Activated T-cell treated with anti-CD3 and anti-CD28 coated beads for 1 hour (primary cell): ENCODE data around the gene BRCA2.
"Not testable (repeated sequence)": the region's sequence is repeated elsewhere in the genome, so short reads cannot be mapped to it uniquely, and the experiment has no call there.

ENCODE experiments used
- DNase-seq: peaks from one replicate; pipeline ENCODE4 v3.0.0-alpha.2; 2020; ENCODE audit warnings: low read depth

Gene BRCA2

DNA sequence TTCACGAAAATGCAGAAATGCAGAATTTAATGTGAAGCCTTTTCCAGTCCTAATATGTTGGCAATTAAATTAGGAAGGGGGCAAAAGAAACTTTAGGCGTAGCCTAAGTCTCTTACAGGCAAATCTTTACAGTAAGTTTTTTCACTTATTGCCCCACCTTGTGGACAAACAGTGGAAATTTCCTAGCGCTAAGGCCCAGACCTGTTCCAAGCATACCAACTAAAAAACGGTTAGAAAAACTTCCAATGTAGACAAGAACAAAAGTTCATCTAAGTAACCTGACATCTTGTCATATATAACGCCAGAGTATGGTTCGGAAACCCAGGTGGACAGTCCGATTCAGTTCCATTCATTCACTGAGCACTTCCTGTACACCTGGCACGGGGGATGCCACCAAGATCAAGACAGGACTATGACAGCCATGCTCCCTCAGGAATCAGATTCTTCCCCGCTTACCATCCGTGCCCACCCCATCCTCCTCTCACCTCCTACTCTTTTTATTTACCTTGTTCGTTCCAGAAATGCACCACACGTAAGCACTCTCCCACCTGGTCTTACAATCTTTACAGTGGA is 5.1 kb upstream of the BRCA2 start:
- no peak for DNase-seq

GRCh38 chr13:32311188-32311897 is 4.0 kb upstream of the BRCA2 start:
- no peak for DNase-seq

- DNase-seq: peak; percentile 37
These were observed 754 bp upstream of the BRCA2 start for GRCh38 chr13:32314271-32315237.

DNA sequence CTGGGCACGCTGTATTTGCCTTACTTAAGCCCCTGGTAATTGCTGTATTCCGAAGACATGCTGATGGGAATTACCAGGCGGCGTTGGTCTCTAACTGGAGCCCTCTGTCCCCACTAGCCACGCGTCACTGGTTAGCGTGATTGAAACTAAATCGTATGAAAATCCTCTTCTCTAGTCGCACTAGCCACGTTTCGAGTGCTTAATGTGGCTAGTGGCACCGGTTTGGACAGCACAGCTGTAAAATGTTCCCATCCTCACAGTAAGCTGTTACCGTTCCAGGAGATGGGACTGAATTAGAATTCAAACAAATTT is 676 bp downstream of the BRCA2 start:
- no peak for DNase-seq

DNA sequence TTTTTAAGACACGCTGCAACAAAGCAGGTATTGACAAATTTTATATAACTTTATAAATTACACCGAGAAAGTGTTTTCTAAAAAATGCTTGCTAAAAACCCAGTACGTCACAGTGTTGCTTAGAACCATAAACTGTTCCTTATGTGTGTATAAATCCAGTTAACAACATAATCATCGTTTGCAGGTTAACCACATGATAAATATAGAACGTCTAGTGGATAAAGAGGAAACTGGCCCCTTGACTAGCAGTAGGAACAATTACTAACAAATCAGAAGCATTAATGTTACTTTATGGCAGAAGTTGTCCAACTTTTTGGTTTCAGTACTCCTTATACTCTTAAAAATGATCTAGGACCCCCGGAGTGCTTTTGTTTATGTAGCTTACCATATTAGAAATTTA is 1.2 kb downstream of the BRCA2 start:
- no peak for DNase-seq

GRCh38 chr13:32317716-32318465 is 2.6 kb downstream of the BRCA2 start:
- DNase-seq: no peak

- DNase-seq: no peak
These were observed 5.2 kb downstream of the BRCA2 start for GRCh38 chr13:32320528-32320927.

GRCh38 chr13:32323912-32324311 is 8.6 kb downstream of the BRCA2 start:
- DNase-seq: no peak

GRCh38 chr13:32330441-32330840 is 15.1 kb downstream of the BRCA2 start:
- DNase-seq: no peak

DNA sequence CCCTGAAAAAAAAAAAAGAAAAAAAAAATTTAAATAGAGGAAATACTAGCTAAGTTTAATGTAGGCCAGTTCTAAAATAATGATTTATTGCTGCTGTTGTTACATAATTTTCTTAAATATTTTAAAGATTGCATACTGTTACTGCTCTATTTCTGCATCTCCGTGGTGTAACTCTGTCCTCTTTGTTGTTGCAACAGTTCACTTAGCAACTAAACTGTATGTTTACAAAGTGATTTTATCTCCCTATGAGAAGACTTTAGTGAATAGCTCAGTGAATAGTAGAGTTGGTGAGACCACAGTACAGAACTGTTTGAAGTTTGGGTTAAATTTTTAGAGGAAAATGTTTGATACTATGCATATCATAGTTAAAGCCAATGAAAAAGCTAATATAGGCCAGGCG is 19.4 kb downstream of the BRCA2 start:
- no peak for DNase-seq

DNA sequence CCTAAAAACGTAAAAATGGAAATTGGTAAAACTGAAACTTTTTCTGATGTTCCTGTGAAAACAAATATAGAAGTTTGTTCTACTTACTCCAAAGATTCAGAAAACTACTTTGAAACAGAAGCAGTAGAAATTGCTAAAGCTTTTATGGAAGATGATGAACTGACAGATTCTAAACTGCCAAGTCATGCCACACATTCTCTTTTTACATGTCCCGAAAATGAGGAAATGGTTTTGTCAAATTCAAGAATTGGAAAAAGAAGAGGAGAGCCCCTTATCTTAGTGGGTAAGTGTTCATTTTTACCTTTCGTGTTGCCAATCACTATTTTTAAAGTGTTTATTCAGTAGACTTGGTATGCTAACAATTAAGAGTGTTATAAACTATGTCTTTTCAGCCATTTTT is 25.6 kb downstream of the BRCA2 start:
- no peak for DNase-seq

DNA sequence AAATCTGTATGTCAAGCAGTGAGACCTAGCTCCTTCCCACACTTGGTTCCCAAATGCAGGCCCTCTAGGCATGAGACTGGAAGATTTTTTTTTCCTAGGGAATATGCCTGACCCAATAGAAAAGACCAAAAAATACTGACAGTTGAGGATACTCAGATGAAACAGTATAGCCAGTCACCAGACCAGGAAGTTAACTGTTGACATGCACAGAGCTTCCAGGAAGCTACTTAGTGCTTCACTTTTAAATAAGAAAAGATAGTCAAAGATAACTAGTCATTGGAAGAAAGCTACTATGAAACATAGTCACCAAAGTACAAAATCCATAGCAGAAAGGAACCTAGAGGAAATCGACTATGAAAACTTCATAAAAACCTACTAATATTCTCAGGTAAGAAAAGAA is 32.3 kb downstream of the BRCA2 start:
- no peak for DNase-seq

- DNase-seq: not testable (repeated sequence)
These were observed 35.6 kb downstream of the BRCA2 start for GRCh38 chr13:32350839-32351441.

DNA sequence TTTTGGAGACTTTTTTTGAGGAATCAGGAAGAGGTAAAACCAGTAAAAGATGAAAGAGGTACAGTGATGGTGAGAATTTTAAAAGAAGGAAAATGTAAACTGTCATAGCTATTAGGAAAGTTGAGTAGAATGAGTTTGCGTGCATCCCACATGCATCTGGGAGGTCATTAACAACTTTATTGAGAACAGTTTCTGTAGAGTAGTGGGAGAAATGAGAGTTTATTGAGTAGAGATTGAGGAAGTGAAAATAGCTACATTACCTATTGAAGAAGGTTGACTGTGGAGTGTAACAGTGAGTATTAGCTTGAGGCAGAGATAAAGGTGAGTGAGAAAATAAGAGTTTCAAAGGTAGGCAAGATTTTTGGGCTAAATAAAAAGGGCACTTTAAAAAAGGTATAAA is 38.7 kb downstream of the BRCA2 start:
- no peak for DNase-seq

- DNase-seq: not testable (repeated sequence)
These were observed 40.6 kb downstream of the BRCA2 start for GRCh38 chr13:32355935-32356334.

- no peak for DNase-seq
These were observed 47.3 kb downstream of the BRCA2 start for GRCh38 chr13:32362574-32362973.

- no peak for DNase-seq
These were observed 55.5 kb downstream of the BRCA2 start for GRCh38 chr13:32370805-32371204.

GRCh38 chr13:32376642-32377415 is 61.5 kb downstream of the BRCA2 start:
- DNase-seq: no peak

GRCh38 chr13:32378012-32378411 is 62.7 kb downstream of the BRCA2 start:
- no peak for DNase-seq

DNA sequence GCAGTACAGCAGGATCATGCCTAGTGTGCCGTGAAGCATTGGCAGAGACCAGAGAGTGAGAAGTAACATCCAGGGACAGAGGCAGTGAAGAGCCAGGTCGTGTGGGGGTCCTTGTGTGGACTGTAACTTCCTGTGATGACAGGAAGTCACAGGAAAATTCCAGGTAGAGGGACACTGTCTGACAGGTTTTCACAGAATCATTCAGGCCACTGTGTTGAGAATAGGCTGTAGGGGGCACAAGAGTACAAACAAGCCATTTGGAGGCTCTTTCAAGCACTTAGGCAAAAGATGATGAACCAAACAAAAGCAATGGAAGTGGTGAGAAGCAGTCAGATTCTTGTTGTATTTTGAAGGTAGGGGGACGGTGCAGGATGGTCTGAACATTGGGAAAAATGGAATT is 66.2 kb downstream of the BRCA2 start:
- no peak for DNase-seq
